Measurements from ENCODE around the gene SGIP1.
"Not testable (repeated sequence)": the region's sequence is repeated elsewhere in the genome, so short reads cannot be mapped to it uniquely, and the experiment has no call there.

SGIP1 gene

DNA sequence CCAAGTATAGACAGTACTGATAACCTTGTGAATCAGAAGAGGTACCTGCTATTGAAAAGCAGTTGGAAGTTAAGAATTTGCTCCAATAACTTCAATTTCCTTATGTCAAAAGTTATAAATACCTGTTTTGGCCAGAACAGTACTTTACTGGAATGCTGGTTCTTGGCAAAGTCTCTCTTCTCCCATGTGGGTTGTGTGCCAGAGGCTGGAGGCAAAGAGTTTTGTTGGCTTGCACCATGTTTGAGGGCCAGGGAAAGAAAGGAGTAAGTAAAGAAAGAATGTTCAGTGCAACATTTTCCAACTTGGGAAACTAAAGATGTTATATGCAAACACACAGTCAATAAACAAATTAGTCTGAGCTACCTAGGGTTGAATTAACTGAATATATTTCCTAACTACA, 151.3 kb downstream of the SGIP1 start:
- DNase-seq, result no peak

DNA sequence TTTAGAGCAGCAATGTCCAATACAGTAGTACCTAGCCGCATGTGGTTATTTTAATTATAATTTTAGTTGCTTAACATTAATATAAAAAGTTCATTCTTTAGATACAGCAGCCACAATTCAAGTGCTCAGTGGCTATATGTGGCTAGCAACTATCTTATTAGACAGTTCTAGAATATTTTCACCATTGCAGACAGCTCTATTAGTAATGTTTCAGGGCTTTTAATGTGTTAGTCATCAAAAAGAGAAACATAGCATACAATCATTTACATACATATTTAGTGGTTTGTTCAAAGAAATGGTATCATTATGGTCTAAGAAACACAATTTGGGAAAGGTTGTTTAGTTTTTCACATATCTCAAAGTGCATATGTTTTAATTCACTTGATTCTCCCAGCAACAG, 151.7 kb downstream of the SGIP1 start:
- DNase-seq, result no peak

DNA sequence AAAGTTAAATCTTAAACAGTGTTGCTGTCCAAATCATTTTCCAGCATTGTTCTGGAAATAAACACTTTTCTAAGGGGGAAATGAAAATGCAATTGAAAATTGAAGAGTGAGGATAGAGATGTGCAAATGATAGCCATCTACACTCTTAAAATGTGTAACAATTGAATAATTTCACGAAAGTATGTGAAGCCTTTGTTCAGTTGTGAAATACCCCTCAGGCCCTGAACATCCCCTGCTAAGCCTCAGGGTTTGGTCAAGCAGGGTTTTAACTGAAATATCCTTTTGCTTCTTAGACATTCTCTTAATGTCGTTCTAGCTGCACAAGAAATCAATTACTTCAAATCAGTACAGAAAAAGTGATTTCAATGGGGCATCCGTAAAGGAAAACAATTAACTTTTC, 152.5 kb downstream of the SGIP1 start:
- no peak for DNase-seq

DNA sequence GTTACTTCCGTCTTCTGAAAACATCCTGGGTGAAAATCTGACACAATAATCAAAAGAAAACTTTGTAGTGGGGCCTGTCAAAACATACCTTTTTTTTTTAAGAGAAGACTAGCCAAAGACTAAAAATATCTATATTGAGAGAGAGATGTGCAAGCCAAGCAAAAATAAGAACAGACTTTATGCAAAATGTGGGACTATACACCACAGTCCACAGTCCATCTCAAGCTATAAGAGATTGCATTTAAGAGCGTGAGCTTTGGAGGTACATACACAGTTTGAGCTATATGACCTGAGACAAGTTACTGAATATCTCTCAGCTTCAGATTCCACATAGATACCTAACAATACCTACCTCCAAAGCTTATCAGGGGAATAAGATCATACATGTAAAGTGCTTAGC, 153.4 kb downstream of the SGIP1 start:
- DNase-seq, result no peak

DNA sequence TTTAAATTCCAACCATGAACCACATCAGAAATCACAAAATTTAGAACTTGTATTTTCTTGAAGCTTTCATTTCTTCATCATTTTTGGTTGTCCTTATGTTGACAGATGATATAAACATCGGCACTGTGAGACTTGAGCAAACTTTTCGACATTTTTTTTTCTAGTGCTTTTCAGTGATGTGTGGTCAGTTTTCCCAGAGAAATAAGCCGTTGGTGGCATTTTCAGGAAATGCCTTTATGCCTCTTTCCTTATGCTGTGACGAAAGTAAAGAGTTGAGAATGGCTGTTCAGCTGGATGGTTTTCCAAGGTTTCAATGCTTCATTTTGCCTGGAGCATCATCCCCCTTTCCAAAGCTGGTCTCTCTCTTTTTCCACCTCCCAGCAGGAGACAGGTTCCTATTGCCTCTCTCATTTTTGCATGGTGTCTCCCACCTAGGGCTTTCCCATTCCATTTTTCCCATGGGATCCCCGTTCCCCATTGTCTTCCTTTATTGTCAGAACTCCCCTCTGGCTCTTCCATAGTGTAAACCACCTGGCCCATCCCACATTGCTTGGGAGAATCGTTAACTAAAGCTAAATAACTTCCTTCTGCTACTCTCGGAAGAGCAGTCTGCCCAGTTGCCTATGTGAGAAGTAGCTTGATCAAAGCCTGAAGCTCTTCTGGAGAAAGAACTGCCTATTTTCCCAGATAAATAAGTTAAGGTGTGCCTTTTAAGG, 156.9 kb downstream of the SGIP1 start:
- no peak for DNase-seq

GRCh38 chr1:66692681-66693080, 158.7 kb downstream of the SGIP1 start:
- no peak for DNase-seq

- DNase-seq, result no peak
Measured at GRCh38 chr1:66693856-66694255, 159.9 kb downstream of the SGIP1 start.

DNA sequence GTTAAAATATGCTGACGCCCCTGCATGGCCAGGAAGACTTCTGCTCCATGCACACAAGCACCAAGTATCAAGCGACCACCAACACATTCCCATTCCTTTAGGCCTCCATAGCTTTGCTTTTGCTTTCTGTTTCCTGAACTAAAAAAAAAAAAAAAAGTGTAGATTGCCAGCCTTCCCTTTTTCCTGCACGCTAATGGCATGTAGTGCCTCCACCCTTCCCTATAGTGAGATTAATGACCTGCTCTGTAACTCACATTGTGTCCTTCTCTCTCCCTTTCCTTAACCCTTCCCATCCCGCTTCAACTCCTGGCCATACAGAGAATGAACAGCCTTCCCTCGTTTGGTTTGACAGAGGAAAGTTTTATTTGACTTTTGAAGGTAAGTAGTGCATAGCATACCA, 161.2 kb downstream of the SGIP1 start:
- DNase-seq, result no peak

DNA sequence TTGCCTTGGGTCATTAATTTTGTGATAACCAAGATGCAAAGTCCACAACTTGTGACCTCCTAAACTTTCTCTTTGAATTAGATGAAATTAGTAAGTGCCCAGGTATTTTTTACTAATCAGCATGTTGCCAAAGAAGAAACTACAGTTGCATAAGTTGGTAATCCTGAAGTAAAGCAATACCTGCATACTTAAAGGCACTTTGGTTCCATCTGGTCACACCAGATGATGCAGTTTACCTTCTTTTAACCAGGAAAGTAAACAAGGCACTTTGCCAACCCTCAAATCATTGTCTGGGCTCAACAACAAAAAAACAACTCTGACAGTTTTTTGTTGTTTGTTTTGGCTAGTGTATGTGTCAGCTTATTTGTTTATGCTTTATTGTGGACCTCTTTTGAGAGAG, 162.8 kb downstream of the SGIP1 start:
- no peak for DNase-seq

DNA sequence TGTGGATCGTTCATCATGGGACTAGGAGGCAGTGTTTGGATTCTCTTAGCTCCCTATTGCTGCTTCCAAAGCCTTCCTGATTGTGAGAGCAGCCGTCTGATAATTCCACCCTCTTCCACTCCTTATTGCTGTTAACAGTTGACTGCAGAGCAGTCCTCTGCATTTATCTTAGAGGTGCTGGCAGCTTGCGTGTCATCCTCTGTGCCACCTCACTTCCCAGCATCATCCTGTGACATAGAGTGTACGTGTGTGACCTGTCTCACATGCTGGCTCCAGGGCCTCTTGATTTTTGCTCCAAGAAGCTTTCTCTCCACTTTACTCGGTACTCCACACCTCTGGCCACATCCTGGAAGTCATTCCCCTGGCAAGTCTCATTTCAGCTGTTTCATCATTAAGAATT, 165.3 kb downstream of the SGIP1 start:
- no peak for DNase-seq

DNA sequence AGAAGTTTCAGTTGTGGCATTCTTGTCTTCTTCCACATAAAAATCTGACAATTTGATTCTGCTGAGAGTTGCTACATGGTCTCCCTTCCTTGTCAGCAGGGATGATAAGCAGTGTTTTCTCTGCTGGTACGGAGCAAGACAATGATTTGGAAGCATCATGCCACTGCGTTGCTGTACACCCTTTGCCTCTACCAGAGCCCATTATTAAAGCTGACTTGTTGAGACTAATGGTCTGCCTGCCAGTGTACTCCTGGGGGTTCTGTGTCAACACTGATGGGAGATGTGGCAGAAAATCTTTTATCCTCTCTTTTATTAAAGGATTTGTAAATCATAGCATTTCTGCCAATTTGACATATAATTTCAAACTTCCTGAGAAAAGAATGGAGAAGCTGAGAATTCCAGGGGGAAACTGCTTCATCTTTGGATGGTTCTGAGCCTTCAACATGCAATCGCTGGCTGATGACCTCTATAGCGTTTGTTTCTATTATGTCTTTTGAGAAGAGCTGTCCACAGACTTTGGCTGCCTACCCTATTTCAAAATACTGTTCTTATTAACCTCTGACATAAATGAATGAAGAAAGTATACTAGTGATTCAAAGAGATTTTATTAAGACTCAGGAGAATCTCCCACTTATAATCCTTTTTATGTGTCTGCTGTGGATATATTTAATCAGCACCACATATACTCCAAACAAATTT, 170.4 kb downstream of the SGIP1 start:
- DNase-seq, result no peak

GRCh38 chr1:66705110-66705509, 171.2 kb downstream of the SGIP1 start:
- no peak for DNase-seq

GRCh38 chr1:66711420-66711819, 177.5 kb downstream of the SGIP1 start:
- no peak for DNase-seq

GRCh38 chr1:66712839-66713238, 178.9 kb downstream of the SGIP1 start:
- no peak for DNase-seq

GRCh38 chr1:66723985-66724384, 190.0 kb downstream of the SGIP1 start:
- no peak for DNase-seq

- DNase-seq, result peak; percentile 36
Measured at GRCh38 chr1:66725885-66726665, 192.1 kb downstream of the SGIP1 start.

DNA sequence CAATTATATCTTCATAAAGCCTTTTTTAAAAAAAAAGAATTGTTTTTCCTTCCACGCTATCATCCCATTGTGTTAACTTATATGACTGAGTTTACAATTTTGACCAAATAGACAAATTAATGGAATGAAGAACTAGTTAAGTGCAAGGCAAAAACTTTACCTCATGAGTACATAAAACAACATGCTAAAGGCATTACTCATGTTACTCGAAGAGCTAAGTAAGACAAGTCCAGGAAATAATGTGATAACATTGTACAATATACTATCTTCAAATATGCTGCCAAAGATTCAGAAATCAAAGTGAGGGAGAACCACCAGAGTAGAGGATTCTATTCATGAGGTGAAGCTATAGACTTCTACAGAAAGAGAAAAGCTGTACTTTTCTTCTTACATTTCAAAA, 194.1 kb downstream of the SGIP1 start:
- DNase-seq, result no peak

- DNase-seq, result not testable (repeated sequence)
Measured at GRCh38 chr1:66728716-66729115, 194.8 kb downstream of the SGIP1 start.

GRCh38 chr1:66729119-66729518, 195.2 kb downstream of the SGIP1 start:
- DNase-seq, result no peak

GRCh38 chr1:66729523-66729922, 195.6 kb downstream of the SGIP1 start:
- no peak for DNase-seq

- DNase-seq, result no peak
Measured at GRCh38 chr1:66730462-66730861, 196.5 kb downstream of the SGIP1 start.

DNA sequence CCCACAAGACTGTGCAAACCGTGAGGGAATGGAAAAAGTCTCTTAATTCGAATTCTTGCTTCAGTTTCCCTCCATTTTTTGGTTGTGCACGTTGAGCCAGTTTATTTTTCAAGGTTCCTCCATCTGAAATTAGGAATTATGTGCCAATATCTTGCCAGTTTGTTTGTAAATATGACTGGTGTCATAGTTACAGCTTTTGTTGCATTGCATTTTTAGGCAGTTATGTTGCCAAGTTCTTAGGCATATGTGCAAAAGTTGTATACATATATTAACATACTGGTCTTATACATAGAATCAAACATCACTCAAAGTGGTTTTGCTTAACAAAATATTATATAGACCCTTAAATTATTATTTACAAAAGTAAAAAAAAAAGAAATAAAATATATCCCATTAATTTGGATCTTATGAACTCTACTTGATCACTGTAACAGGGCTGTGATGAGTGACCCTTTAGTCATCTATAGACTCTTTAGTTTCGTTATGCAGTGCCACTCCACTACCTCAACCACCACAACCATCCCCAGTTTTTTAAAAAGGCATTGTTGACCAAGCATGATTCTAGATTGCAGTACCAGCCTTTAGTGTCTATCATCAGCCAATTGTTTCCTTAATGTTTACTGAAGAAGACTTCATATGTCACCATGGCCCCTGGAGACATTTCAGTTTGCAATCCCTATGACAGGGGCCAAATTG, 197.4 kb downstream of the SGIP1 start:
- no peak for DNase-seq

DNA sequence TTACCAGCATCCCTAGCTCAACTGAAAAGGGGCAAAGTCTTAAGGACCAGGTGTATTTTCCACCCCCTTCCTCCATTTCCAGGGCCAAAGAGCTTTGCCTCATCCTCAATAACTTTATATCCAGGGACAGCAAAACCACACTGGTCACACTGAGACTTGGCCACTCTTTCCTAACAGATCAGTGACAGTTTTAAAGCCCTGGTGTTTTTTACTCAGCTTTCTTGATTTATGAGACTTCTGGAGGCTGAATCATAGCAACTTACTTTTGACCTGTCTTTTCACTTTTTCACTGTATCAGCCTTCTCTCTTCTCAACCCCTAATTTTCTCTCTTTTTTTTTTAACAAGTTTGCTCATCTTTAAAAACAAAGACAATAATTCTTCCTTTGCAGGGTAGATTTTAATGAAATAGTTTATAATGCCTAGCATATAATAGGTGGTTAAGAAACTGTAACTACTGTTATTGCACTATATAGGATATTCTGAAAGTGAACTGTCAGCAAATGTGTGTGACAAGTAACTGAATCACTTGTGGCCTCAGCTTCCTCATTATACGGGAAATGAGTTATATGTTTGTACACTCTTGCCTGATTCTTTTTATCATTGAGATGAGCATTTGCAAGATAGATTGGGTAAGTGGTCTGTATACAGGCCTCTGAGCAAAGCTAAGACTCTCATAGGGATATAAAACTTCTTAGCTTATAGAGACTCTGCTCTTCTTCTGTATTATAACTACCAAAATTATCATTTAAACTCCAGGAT, 198.6 kb downstream of the SGIP1 start:
- no peak for DNase-seq
